Glutamatergic neuron (in vitro differentiated cells): Measurements from ENCODE around the gene CA5A. TPM values are rescaled to one million over a fixed set of nuclear protein-coding genes. Genes with fewer than 3 reads are reported as not detected.

Experiments
- DNase-seq: peaks from one replicate; pipeline ENCODE4 v3.0.0; 2022
- H3K27ac Mint-ChIP-seq: one replicate; pipeline ENCODE4 v1.8.0; 2020; ENCODE audit warnings: mild to moderate bottlenecking, mixed read lengths, inconsistent platforms; ENCODE audit not compliant: unreplicated experiment
- H3K27me3 Mint-ChIP-seq: one replicate; pipeline ENCODE4 v1.8.0; 2020; ENCODE audit warnings: mild to moderate bottlenecking, moderate library complexity, mixed read lengths, inconsistent platforms; ENCODE audit not compliant: unreplicated experiment
- H3K36me3 Mint-ChIP-seq: one replicate; pipeline ENCODE4 v1.8.0; 2020; ENCODE audit warnings: mild to moderate bottlenecking, mixed read lengths, inconsistent platforms; ENCODE audit not compliant: unreplicated experiment
- H3K4me1 Mint-ChIP-seq: one replicate; pipeline ENCODE4 v1.8.0; 2020; ENCODE audit warnings: mild to moderate bottlenecking, low read depth, mixed read lengths, inconsistent platforms; ENCODE audit not compliant: unreplicated experiment
- H3K4me3 Mint-ChIP-seq: one replicate; pipeline ENCODE4 v1.8.0; 2020; ENCODE audit warnings: mild to moderate bottlenecking, mixed read lengths, inconsistent platforms; ENCODE audit not compliant: unreplicated experiment
- H3K9me3 Mint-ChIP-seq: one replicate; pipeline ENCODE4 v1.8.0; 2020; ENCODE audit warnings: mild to moderate bottlenecking, moderate library complexity, mixed read lengths, inconsistent platforms; ENCODE audit not compliant: unreplicated experiment
- CTCF ChIP-seq: fragments of 200-600 bp; sonication (generic); IDR thresholded peaks from one replicate; pipeline ENCODE4 v1.5.0; 2021; ENCODE audit not compliant: partially characterized antibody, unreplicated experiment
- total RNA-seq: library from RNA; stranded (reverse); fragmentation: NEBNext Ultra II Directional; extraction: Animal tissue kit (Norgen Biotek cat#: 25700); gene quantifications from one replicate; pipeline ENCODE4 v1.2.1, GENCODE V29; 2021; ENCODE audit not compliant: unreplicated experiment

CA5A gene
- total RNA-seq, 1 donor from 2014 or later = not detected

- no peak for TF ChIP-seq CTCF
- H3K27ac Mint-ChIP-seq = peak overlapping the region; percentile 87
- H3K4me1 Mint-ChIP-seq = peaks cover 35% of the 10 kb centered on the region
- peaks cover 6% of the 10 kb centered on the region for H3K9me3 Mint-ChIP-seq
- H3K36me3 Mint-ChIP-seq = no peaks in the 10 kb centered on the region
- H3K4me3 Mint-ChIP-seq = peak overlapping the region; percentile 61
- H3K27me3 Mint-ChIP-seq = peaks cover 5% of the 10 kb centered on the region
- no peak for DNase-seq
Observed at GRCh38 chr16:87957296-87958094, 21.2 kb upstream of the CA5A start.

- peak; percentile 55 for DNase-seq
- H3K27ac Mint-ChIP-seq = peak overlapping the region; percentile 87
- no peaks in the 10 kb centered on the region for H3K36me3 Mint-ChIP-seq
- H3K9me3 Mint-ChIP-seq = peaks cover 11% of the 10 kb centered on the region
- H3K27me3 Mint-ChIP-seq = peaks cover 7% of the 10 kb centered on the region
- peak overlapping the region; percentile 61 for H3K4me3 Mint-ChIP-seq
- H3K4me1 Mint-ChIP-seq = peaks cover 40% of the 10 kb centered on the region
- TF ChIP-seq CTCF = peak; percentile 49
Observed at GRCh38 chr16:87956365-87957231, 20.3 kb upstream of the CA5A start.

GRCh38 chr16:87956098-87956364, 19.7 kb upstream of the CA5A start:
- Mint-ChIP-seq H3K27me3 (peaks cover 8% of the 10 kb centered on the region), H3K27ac (peak overlapping the region; percentile 87), H3K9me3 (peaks cover 11% of the 10 kb centered on the region), H3K36me3 (no peaks in the 10 kb centered on the region), H3K4me1 (peaks cover 40% of the 10 kb centered on the region), H3K4me3 (peak overlapping the region; percentile 49)
- no peak for DNase-seq
- no peak for TF ChIP-seq CTCF

GRCh38 chr16:87955302-87956097, 19.2 kb upstream of the CA5A start:
- peaks cover 16% of the 10 kb centered on the region for H3K9me3 Mint-ChIP-seq
- H3K4me3 Mint-ChIP-seq = no peak overlapping the region
- H3K4me1 Mint-ChIP-seq = peaks cover 38% of the 10 kb centered on the region

More at GRCh38 chr16:87955302-87956097, 19.2 kb upstream of the CA5A start:
- peak overlapping the region; percentile 43 for H3K27ac Mint-ChIP-seq
- H3K27me3 Mint-ChIP-seq = peaks cover 9% of the 10 kb centered on the region
- no peak for DNase-seq
- no peak for TF ChIP-seq CTCF
- H3K36me3 Mint-ChIP-seq = no peaks in the 10 kb centered on the region
